Measurements from ENCODE around the gene ADAMTS17. TPM values are rescaled to one million over a fixed set of nuclear protein-coding genes. Genes with fewer than 3 reads are reported as not detected.

ADAMTS17 gene
- total and polyA plus RNA-seq, 9 of the 15 experiments (the other 6 are each of a cell fraction or from before 2014, with no cell fraction given) = 0.01 to 0.14 (median 0.07) TPM; not detected in 6

DNA sequence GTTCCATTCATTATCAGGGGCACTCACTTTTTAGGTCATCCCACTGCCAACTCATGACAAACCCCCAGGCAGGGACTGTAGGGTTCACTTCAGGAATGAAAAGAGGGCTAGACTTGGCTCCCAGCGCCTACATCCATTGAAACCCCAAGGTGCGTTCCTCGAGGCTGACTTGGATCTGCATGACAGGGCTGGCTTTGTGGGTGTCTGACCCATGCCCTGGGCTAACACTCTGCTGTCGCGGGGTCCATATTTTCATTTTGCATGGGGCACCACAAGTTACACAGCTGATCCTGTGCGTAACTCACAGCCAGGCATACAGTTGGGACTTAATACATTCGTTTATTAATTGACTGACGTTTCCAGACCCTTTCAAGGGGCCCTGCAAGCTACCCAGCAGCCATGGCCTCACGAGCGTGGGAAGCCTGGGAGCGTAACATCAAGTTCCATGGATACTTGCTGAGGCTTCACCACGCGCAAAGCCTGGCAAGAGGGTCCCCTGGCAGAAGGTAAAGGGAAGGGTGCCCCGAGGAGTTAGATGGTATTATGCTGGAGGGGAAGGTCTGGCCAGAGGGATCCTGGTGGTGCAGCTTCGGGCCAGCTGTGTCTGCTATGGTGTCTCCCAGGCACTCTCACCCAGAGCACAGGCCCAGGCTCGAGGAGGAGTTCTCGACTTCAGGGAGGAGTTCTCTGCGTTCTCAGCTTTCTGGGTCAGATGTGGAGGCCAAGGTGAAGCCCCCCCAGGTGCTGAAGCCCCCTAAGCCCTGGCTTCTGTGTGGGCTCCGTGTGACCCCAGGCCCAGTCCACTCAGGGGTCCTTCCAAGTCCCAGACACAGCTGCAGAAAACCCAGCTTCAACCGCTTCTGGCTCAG, 85.4 kb downstream of the ADAMTS17 start:
- no peak for TF ChIP-seq MTA2 (IDR thresholded peaks at IDR 0.05; ENCODE audit: low read depth)
- no peak for TF ChIP-seq TRIM28 (IDR thresholded peaks at IDR 0.05)
- TF ChIP-seq, protein P1, sequence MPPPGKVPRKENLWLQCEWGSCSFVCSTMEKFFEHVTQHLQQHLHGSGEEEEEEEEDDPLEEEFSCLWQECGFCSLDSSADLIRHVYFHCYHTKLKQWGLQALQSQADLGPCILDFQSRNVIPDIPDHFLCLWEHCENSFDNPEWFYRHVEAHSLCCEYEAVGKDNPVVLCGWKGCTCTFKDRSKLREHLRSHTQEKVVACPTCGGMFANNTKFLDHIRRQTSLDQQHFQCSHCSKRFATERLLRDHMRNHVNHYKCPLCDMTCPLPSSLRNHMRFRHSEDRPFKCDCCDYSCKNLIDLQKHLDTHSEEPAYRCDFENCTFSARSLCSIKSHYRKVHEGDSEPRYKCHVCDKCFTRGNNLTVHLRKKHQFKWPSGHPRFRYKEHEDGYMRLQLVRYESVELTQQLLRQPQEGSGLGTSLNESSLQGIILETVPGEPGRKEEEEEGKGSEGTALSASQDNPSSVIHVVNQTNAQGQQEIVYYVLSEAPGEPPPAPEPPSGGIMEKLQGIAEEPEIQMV (tag; conservative IDR thresholded peaks at IDR 0.05; ENCODE audit: low read depth) = no peak
- TF ChIP-seq, protein P2, sequence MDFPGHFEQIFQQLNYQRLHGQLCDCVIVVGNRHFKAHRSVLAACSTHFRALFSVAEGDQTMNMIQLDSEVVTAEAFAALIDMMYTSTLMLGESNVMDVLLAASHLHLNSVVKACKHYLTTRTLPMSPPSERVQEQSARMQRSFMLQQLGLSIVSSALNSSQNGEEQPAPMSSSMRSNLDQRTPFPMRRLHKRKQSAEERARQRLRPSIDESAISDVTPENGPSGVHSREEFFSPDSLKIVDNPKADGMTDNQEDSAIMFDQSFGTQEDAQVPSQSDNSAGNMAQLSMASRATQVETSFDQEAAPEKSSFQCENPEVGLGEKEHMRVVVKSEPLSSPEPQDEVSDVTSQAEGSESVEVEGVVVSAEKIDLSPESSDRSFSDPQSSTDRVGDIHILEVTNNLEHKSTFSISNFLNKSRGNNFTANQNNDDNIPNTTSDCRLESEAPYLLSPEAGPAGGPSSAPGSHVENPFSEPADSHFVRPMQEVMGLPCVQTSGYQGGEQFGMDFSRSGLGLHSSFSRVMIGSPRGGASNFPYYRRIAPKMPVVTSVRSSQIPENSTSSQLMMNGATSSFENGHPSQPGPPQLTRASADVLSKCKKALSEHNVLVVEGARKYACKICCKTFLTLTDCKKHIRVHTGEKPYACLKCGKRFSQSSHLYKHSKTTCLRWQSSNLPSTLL (IDR thresholded peaks at IDR 0.05) = no peak
- no peak for TF ChIP-seq TARDBP (IDR thresholded peaks at IDR 0.05)
- no peak for TF ChIP-seq MAFG (tag; conservative IDR thresholded peaks at IDR 0.05)
- TF ChIP-seq, protein P3, sequence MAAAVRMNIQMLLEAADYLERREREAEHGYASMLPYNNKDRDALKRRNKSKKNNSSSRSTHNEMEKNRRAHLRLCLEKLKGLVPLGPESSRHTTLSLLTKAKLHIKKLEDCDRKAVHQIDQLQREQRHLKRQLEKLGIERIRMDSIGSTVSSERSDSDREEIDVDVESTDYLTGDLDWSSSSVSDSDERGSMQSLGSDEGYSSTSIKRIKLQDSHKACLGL (CRISPR knock-in tag; IDR thresholded peaks at IDR 0.05; ENCODE audit: borderline replicate concordance, poor library complexity, severe bottlenecking) = no peak
- no peak for TF ChIP-seq ZNF75A (CRISPR knock-in tag; IDR thresholded peaks at IDR 0.05)
- TF ChIP-seq, protein P4, sequence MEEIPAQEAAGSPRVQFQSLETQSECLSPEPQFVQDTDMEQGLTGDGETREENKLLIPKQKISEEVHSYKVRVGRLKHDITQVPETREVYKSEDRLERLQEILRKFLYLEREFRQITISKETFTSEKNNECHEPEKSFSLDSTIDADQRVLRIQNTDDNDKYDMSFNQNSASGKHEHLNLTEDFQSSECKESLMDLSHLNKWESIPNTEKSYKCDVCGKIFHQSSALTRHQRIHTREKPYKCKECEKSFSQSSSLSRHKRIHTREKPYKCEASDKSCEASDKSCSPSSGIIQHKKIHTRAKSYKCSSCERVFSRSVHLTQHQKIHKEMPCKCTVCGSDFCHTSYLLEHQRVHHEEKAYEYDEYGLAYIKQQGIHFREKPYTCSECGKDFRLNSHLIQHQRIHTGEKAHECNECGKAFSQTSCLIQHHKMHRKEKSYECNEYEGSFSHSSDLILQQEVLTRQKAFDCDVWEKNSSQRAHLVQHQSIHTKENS (CRISPR knock-in tag; IDR thresholded peaks at IDR 0.05) = no peak
- TF ChIP-seq, protein P5, sequence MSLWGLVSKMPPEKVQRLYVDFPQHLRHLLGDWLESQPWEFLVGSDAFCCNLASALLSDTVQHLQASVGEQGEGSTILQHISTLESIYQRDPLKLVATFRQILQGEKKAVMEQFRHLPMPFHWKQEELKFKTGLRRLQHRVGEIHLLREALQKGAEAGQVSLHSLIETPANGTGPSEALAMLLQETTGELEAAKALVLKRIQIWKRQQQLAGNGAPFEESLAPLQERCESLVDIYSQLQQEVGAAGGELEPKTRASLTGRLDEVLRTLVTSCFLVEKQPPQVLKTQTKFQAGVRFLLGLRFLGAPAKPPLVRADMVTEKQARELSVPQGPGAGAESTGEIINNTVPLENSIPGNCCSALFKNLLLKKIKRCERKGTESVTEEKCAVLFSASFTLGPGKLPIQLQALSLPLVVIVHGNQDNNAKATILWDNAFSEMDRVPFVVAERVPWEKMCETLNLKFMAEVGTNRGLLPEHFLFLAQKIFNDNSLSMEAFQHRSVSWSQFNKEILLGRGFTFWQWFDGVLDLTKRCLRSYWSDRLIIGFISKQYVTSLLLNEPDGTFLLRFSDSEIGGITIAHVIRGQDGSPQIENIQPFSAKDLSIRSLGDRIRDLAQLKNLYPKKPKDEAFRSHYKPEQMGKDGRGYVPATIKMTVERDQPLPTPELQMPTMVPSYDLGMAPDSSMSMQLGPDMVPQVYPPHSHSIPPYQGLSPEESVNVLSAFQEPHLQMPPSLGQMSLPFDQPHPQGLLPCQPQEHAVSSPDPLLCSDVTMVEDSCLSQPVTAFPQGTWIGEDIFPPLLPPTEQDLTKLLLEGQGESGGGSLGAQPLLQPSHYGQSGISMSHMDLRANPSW (CRISPR knock-in tag; IDR thresholded peaks at IDR 0.05) = no peak
- intact Hi-C loops (cut with micrococcal nuclease) (no loop called here), in situ Hi-C loops (cut with MboI) (no loop called here)
- Histone ChIP-seq H3K9me3 (replicated peaks; ENCODE audit: control insufficient read depth, insufficient read depth, low read depth, low read length) (no peaks in the 10 kb centered on the region), H3K36me3 (ENCODE audit: control insufficient read depth, insufficient read depth, low read length) (no peaks in the 10 kb centered on the region), H3K4me3 (no peak overlapping the region), H3K79me2 (ENCODE audit: control insufficient read depth, insufficient read depth, low read length) (no peaks in the 10 kb centered on the region), H3K9me1 (ENCODE audit: control insufficient read depth, insufficient read depth, low read length) (no peaks in the 10 kb centered on the region), H3K4me2 (ENCODE audit: insufficient read depth, low read length) (no peak overlapping the region), H3K9ac (ENCODE audit: insufficient read depth in 1 of 2, low read depth in 2 of 2, low read length in 2 of 2) (no peak overlapping the region), H3K4me1 (replicated peaks in 1 of 2; ENCODE audit: control insufficient read depth in 2 of 2, insufficient read depth in 2 of 2, low read length in 2 of 2) (peaks cover 0 to 3% of the 10 kb centered on the region in 2 experiments; a peak in 1 of 5 replicates), H2AFZ (ENCODE audit: low read depth, low read length) (peak overlapping the region; percentile 76), H3K27ac (ENCODE audit: extremely low read depth, low read depth, low read length) (no peak overlapping the region), H4K20me1 (replicated peaks; ENCODE audit: control insufficient read depth, insufficient read depth, low read length) (no peaks in the 10 kb centered on the region), H3K27me3 (ENCODE audit: control insufficient read depth in 2 of 2, insufficient read depth in 2 of 2, low read length in 2 of 2) (peaks cover 0 to 8% of the 10 kb centered on the region in 2 experiments; a peak in 2 of 5 replicates)
- ChIA-PET POLR2A (no interaction called here), CTCF (ENCODE audit: low intra/inter-chr PET ratio) (no interaction called here)
- no peak for DNase-seq (ENCODE audit: extremely low read depth in 1 of 4, low spot score in 3 of 4)
- FAIRE-seq = no peak
- no TSS peak for BruUV-seq (replicated peaks)
- ATAC-seq = no peak
- WGBS (ENCODE audit: insufficient coverage, low coverage, missing lambda C conversion rate) = 12% methylated on average over 18 of the region's 20 CpGs
